CD4-positive, alpha-beta T cell (primary cell): Measurements from ENCODE around the gene RORC. TPM values are rescaled to one million over a fixed set of nuclear protein-coding genes. Genes with fewer than 3 reads are reported as not detected.

ENCODE experiments used
- ATAC-seq: fragments of 200-7000 bp; cut with Tn5 transposase; one replicate; pipeline ENCODE4 v1.10.0; 2022; ENCODE audit warnings: mild to moderate bottlenecking; ENCODE audit not compliant: poor library complexity
- CTCF ChIA-PET: fragments of 350-600 bp; sonication (Branson Sonifier 250); formaldehyde crosslinking; loops from one replicate; lab custom pipeline; 2021; ENCODE audit warnings: antibody characterized with exemption, inconsistent platforms; lab: Charles Lee
- POLR2A ChIA-PET: fragments of 350-600 bp; sonication (Branson Sonifier 250); formaldehyde crosslinking; loops from one replicate; lab custom pipeline; 2021; ENCODE audit warnings: antibody characterized with exemption, inconsistent platforms; lab: Charles Lee
- DNase-seq, 14 experiments: peaks; one replicate each; pipeline ENCODE4 v3.0.0-alpha.2; 2013 to 2020; ENCODE audit warnings: mixed read lengths in 2 of 14
- H3K27ac ChIP-seq, 2 donors: one replicate each; pipeline versions ENCODE4 v1.5.1 to v1.7.0; 2013; ENCODE audit warnings: low read length in 2 of 2, low read depth in 1 of 2, mild to moderate bottlenecking in 1 of 2
- H3K27me3 ChIP-seq, 2 experiments: 1 replicate in 1 of 2; 2 replicates in 1 of 2; pipeline versions ENCODE4 v1.6.1 to v1.7.0; 2013; ENCODE audit warnings: low read length in 2 of 2, control low read depth in 1 of 2, mild to moderate bottlenecking in 1 of 2, moderate library complexity in 1 of 2; ENCODE audit not compliant: insufficient read depth in 2 of 2, control insufficient read depth in 1 of 2
- H3K36me3 ChIP-seq: one replicate; pipeline ENCODE4 v1.6.1; 2013; ENCODE audit warnings: low read length, control low read depth; ENCODE audit not compliant: insufficient read depth
- H3K4me1 ChIP-seq: one replicate; pipeline ENCODE4 v1.6.1; 2013; ENCODE audit warnings: low read length, control low read depth; ENCODE audit not compliant: insufficient read depth
- H3K4me3 ChIP-seq: one replicate; pipeline ENCODE4 v1.5.1; 2013; ENCODE audit warnings: mild to moderate bottlenecking, low read length, moderate library complexity
- H3K9me3 ChIP-seq, 2 experiments: 1 replicate in 1 of 2; 2 replicates in 1 of 2; pipeline versions ENCODE4 v1.6.1 to v1.7.0; 2013; ENCODE audit warnings: low read length in 2 of 2, mild to moderate bottlenecking in 2 of 2, control low read depth in 1 of 2, moderate library complexity in 1 of 2; ENCODE audit not compliant: control insufficient read depth in 1 of 2, insufficient read depth in 1 of 2
- H3K27ac Mint-ChIP-seq: one replicate; pipeline ENCODE4 v1.8.0; 2020; ENCODE audit warnings: mixed read lengths
- H3K27me3 Mint-ChIP-seq: one replicate; pipeline ENCODE4 v1.8.0; 2021; ENCODE audit warnings: mixed read lengths
- H3K36me3 Mint-ChIP-seq: one replicate; pipeline ENCODE4 v1.8.0; 2021; ENCODE audit warnings: low read depth, mixed read lengths
- H3K4me1 Mint-ChIP-seq: one replicate; pipeline ENCODE4 v1.8.0; 2021; ENCODE audit warnings: low read depth, mixed read lengths
- H3K4me3 Mint-ChIP-seq: one replicate; pipeline ENCODE4 v1.8.0; 2020; ENCODE audit warnings: mild to moderate bottlenecking, mixed read lengths
- H3K9me3 Mint-ChIP-seq: one replicate; pipeline ENCODE4 v1.8.0; 2020; ENCODE audit warnings: mixed read lengths
- CTCF ChIP-seq: fragments of 200-600 bp; IDR thresholded peaks from one replicate; pipeline ENCODE4 v1.8.0; 2022; ENCODE audit warnings: antibody characterized with exemption, mild to moderate bottlenecking
- intact Hi-C, 2 experiments: fragments of 100-400 bp; cut with DNase I in 1 of 2; cut with micrococcal nuclease in 1 of 2; formaldehyde crosslinking; loops; one replicate each; pipeline versions ENCODE4 v1.15.1 to v1.9.0; 2023 to 2025; cut with DNase I, micrococcal nuclease
- total RNA-seq, 174 experiments: library from RNA in 2 of 174; stranded (reverse) in 2 of 174; gene quantifications; one replicate each; pipeline ENCODE4 v1.2.3 and lab custom pipeline; 2021 to 2026

The RORC gene
- total RNA-seq, 2 experiments from 2014 or later = 3.6 to 3.7 TPM

GRCh38 chr1:151837197-151837596 lies 5.6 kb upstream of the RORC start:
- Mint-ChIP-seq H3K4me1 (peaks cover 87% of the 10 kb centered on the region), H3K36me3 (no peaks in the 10 kb centered on the region), H3K9me3 (no peaks in the 10 kb centered on the region), H3K27ac (peak overlapping the region; percentile 73), H3K4me3 (peak overlapping the region; percentile 94), H3K27me3 (no peaks in the 10 kb centered on the region)
- peak; percentile 24 for ATAC-seq
- peak in 4 of 14 experiments; percentile 48 to 69 (median 58) for DNase-seq
- TF ChIP-seq CTCF = no peak
- Histone ChIP-seq H3K4me3 (peak overlapping the region; percentile 51), H3K36me3 (peaks cover 3% of the 10 kb centered on the region), H3K9me3 (peaks cover 0 to 5% of the 10 kb centered on the region in 2 experiments), H3K4me1 (peaks cover 80% of the 10 kb centered on the region), H3K27ac (peak overlapping the region in 1 of 2 donors; percentile 64), H3K27me3 (no peaks in the 10 kb centered on the region)
- ChIA-PET POLR2A (interaction anchor here (1.0 to 4.8 kb wide), 4 partner anchors 15 to 378 kb away, joined by 3 to 23 read pairs (median 5); partner anchors contain the start of genes POGZ and TDRKH), CTCF (interaction anchor here (0.6 to 2.2 kb wide), 7 partner anchors 22 to 393 kb away, joined by 3 to 6 read pairs (median 3); no protein-coding TSS in a partner anchor)
- intact Hi-C loops = loop anchor here (2.0 to 5.0 kb wide), 6 partner anchors 46 to 394 kb away; partner anchors contain the start of genes MRPL9 (in 1 of the 2), POGZ (in 1 of the 2) and TDRKH (in 1 of the 2)

GRCh38 chr1:151835596-151835995 lies 4.0 kb upstream of the RORC start:
- ATAC-seq (no peak), DNase-seq (no peak)
- ChIA-PET POLR2A (interaction anchor here (4.8 kb wide), 1 partner anchor 46 kb away, joined by 23 read pairs; the partner anchor contains the start of gene TDRKH), CTCF (interaction anchor here (0.6 to 2.2 kb wide), 3 partner anchors 47 to 1847 kb away, joined by 3 to 6 read pairs (median 3); no protein-coding TSS in a partner anchor)
- Mint-ChIP-seq H3K9me3 (no peaks in the 10 kb centered on the region), H3K36me3 (no peaks in the 10 kb centered on the region), H3K27ac (no peak overlapping the region), H3K27me3 (no peaks in the 10 kb centered on the region), H3K4me3 (no peak overlapping the region), H3K4me1 (peaks cover 87% of the 10 kb centered on the region)
- no peaks in the 10 kb centered on the region for H3K27me3 ChIP-seq
- no peak overlapping the region for H3K27ac ChIP-seq
- no peak overlapping the region for H3K4me3 ChIP-seq
- H3K9me3 ChIP-seq = peaks cover 0 to 5% of the 10 kb centered on the region in 2 experiments
- no peak for TF ChIP-seq CTCF
- intact Hi-C loops = loop anchor here in 1 of 2 experiments (2.0 to 5.0 kb wide), 2 partner anchors 41 to 378 kb away; partner anchors contain the start of gene POGZ
- H3K4me1 ChIP-seq = peaks cover 89% of the 10 kb centered on the region
- H3K36me3 ChIP-seq = no peaks in the 10 kb centered on the region

- Mint-ChIP-seq H3K4me3 (no peak overlapping the region), H3K4me1 (peaks cover 87% of the 10 kb centered on the region), H3K9me3 (no peaks in the 10 kb centered on the region), H3K27me3 (no peaks in the 10 kb centered on the region), H3K27ac (peak overlapping the region; percentile 73), H3K36me3 (no peaks in the 10 kb centered on the region)
- ATAC-seq (no peak), DNase-seq (no peak)
- Histone ChIP-seq H3K9me3 (peaks cover 0 to 5% of the 10 kb centered on the region in 2 experiments), H3K27me3 (no peaks in the 10 kb centered on the region), H3K4me1 (peaks cover 89% of the 10 kb centered on the region), H3K4me3 (no peak overlapping the region), H3K27ac (peak overlapping the region; percentile 30 to 58), H3K36me3 (no peaks in the 10 kb centered on the region)
- TF ChIP-seq CTCF = no peak
- ChIA-PET POLR2A (interaction anchor here (1.0 to 1.5 kb wide), 4 partner anchors 10 to 71 kb away, joined by 3 to 7 read pairs (median 4); partner anchors contain the start of genes MRPL9 and TDRKH), CTCF (no interaction called here)
- intact Hi-C loops = loop anchor here in 1 of 2 experiments (2.0 kb wide), 1 partner anchor 39 kb away; no protein-coding TSS in a partner anchor
Observed at GRCh38 chr1:151834239-151834638, 2.6 kb upstream of the RORC start.
